ENCODE results near the gene ZNF793. TPM values are rescaled to one million over a fixed set of nuclear protein-coding genes. Genes with fewer than 3 reads are reported as not detected.

ZNF793 gene
- polyA plus RNA-seq, 1 donor = 38.0 TPM

- DNase-seq = no peak
Observed at GRCh38 chr19:37564624-37565369, 58.1 kb downstream of the ZNF793 start.

- DNase-seq = no peak
Observed at GRCh38 chr19:37565370-37565669, 58.6 kb downstream of the ZNF793 start.

GRCh38 chr19:37572203-37572602 lies 65.5 kb downstream of the ZNF793 start:
- DNase-seq = no peak

- no peak for DNase-seq
Observed at GRCh38 chr19:37583340-37583739, 76.6 kb downstream of the ZNF793 start.

Other genes starting within 250 kb of the ZNF793 start
- 11.6 TPM for gene ZNF527, start 135.8 kb upstream of the ZNF793 start, polyA plus RNA-seq (ENCODE audit: insufficient read length)
- 14.1 TPM for gene ZNF569, start 39.5 kb upstream of the ZNF793 start, polyA plus RNA-seq (ENCODE audit: insufficient read length)
- gene ZNF570, start 37.6 kb upstream of the ZNF793 start, polyA plus RNA-seq (ENCODE audit: insufficient read length) = 11.6 TPM
- 14.0 TPM for gene ZNF571, start 87.9 kb downstream of the ZNF793 start, polyA plus RNA-seq (ENCODE audit: insufficient read length)
- gene ZNF540, start 87.9 kb downstream of the ZNF793 start, polyA plus RNA-seq (ENCODE audit: insufficient read length) = 7.3 TPM
- gene ZFP30, start 148.5 kb downstream of the ZNF793 start, polyA plus RNA-seq (ENCODE audit: insufficient read length) = 29.6 TPM
- gene ZNF607, start 212.8 kb downstream of the ZNF793 start, polyA plus RNA-seq (ENCODE audit: insufficient read length) = 16.5 TPM